HepG2 (cell line): ENCODE measurements around the gene HLA-DOA. TPM values are rescaled to one million over a fixed set of nuclear protein-coding genes. Genes with fewer than 3 reads are reported as not detected.

Experiments
- AKAP8 ChIP-seq: sonication (generic); formaldehyde crosslinking; IDR thresholded peaks from 2 replicates; pipeline ENCODE4 v1.5.1; 2020; ENCODE audit warnings: mild to moderate bottlenecking, missing genetic modification reagents
- ARNT ChIP-seq: fragments of 450-650 bp; IDR thresholded peaks from 2 replicates; pipeline ENCODE4 v1.6.1; 2017
- KDM4B ChIP-seq: sonication (generic); formaldehyde crosslinking; IDR thresholded peaks from 2 replicates; pipeline ENCODE4 v1.4.0; 2020; ENCODE audit warnings: missing genetic modification reagents
- MBNL3 ChIP-seq: fragments of 250-450 bp; sonication (Bioruptor Pico); conservative IDR thresholded peaks from 2 replicates; pipeline ENCODE4 v1.8.0; 2022; ENCODE audit warnings: mild to moderate bottlenecking, inconsistent platforms
- MLLT10 ChIP-seq: sonication (generic); formaldehyde crosslinking; IDR thresholded peaks from 2 replicates; pipeline ENCODE4 v1.4.0; 2020; ENCODE audit warnings: missing genetic modification reagents
- PHF8 ChIP-seq: sonication (generic); formaldehyde crosslinking; IDR thresholded peaks from 2 replicates; pipeline ENCODE4 v1.5.0; 2020; ENCODE audit warnings: missing genetic modification reagents
- RARA ChIP-seq: IDR thresholded peaks from 2 replicates; pipeline ENCODE4 v1.6.1; 2016; ENCODE audit warnings: missing genetic modification reagents, missing compliant biosample characterization
- RCOR2 ChIP-seq: IDR thresholded peaks from 2 replicates; pipeline ENCODE4 v1.6.1; 2016; ENCODE audit warnings: missing biosample characterization, missing genetic modification reagents
- STAT5B ChIP-seq: sonication (generic); formaldehyde crosslinking; IDR thresholded peaks from 2 replicates; pipeline ENCODE4 v1.4.0; 2020; ENCODE audit warnings: missing genetic modification reagents
- TAF1 ChIP-seq: sonication (generic); formaldehyde crosslinking; IDR thresholded peaks from 2 replicates; pipeline ENCODE4 v1.4.0; 2020; ENCODE audit warnings: missing genetic modification reagents
- ZBTB38 ChIP-seq: sonication (generic); formaldehyde crosslinking; IDR thresholded peaks from 2 replicates; pipeline ENCODE4 v1.5.1; 2020; ENCODE audit warnings: mild to moderate bottlenecking, missing genetic modification reagents
- ZNF205 ChIP-seq: IDR thresholded peaks from 2 replicates; pipeline ENCODE4 v1.6.1; 2018; ENCODE audit warnings: missing biosample characterization, missing genetic modification reagents
- ZNF232 ChIP-seq: sonication (generic); formaldehyde crosslinking; IDR thresholded peaks from 2 replicates; pipeline ENCODE4 v1.4.0; 2020; ENCODE audit warnings: missing genetic modification reagents, borderline replicate concordance
- ZNF550 ChIP-seq: sonication (generic); formaldehyde crosslinking; IDR thresholded peaks from 2 replicates; pipeline ENCODE4 v1.4.0; 2020; ENCODE audit warnings: mild to moderate bottlenecking, missing genetic modification reagents, borderline replicate concordance
- ZNF761 ChIP-seq: sonication (generic); formaldehyde crosslinking; conservative IDR thresholded peaks from 2 replicates; pipeline ENCODE4 v1.4.0; 2020; ENCODE audit warnings: mild to moderate bottlenecking, missing genetic modification reagents
- polyA plus RNA-seq, 8 experiments: library from polyadenylated mRNA; depleted of rRNA in 3 of 8; stranded (reverse) in 7 of 8; unstranded in 1 of 8; fragments of >200 nt; fragmentation: Illumina TruSeq in 4 of 8; extraction: Trizol in 4 of 8; gene quantifications; 2 replicates each; pipeline versions ENCODE4 v1.2.1 to v1.2.3, GENCODE V29; 2011 to 2016; ENCODE audit warnings: low read depth in 4 of 8, missing spikeins in 1 of 8, mixed read lengths in 1 of 8; ENCODE audit not compliant: insufficient read depth in 1 of 8
- total RNA-seq, 5 experiments: library from RNA; depleted of rRNA; stranded (reverse); fragments of >200 nt; fragmentation: Illumina TruSeq; extraction: Trizol; gene quantifications; 2 replicates each; pipeline ENCODE4 v1.2.3, GENCODE V29; 2016; ENCODE audit warnings: low read depth in 1 of 5
- TF ChIP-seq, protein P1 (sequence below): sonication (generic); formaldehyde crosslinking; IDR thresholded peaks from 2 replicates; pipeline ENCODE4 v1.4.0; 2020; ENCODE audit warnings: missing genetic modification reagents
- TF ChIP-seq, protein P2 (sequence below): sonication (generic); formaldehyde crosslinking; IDR thresholded peaks from 2 replicates; pipeline ENCODE4 v1.4.0; 2020; ENCODE audit warnings: mild to moderate bottlenecking, missing genetic modification reagents
- TF ChIP-seq, protein P3 (sequence below): sonication (generic); formaldehyde crosslinking; IDR thresholded peaks from 2 replicates; pipeline ENCODE4 v1.4.0; 2020; ENCODE audit warnings: missing genetic modification reagents
- TF ChIP-seq, protein P4 (sequence below): sonication (generic); formaldehyde crosslinking; IDR thresholded peaks from 2 replicates; pipeline ENCODE4 v1.4.0; 2020; ENCODE audit warnings: mild to moderate bottlenecking, missing genetic modification reagents
- TF ChIP-seq, protein P5 (sequence below): sonication (generic); formaldehyde crosslinking; IDR thresholded peaks from 2 replicates; pipeline ENCODE4 v1.5.1; 2020; ENCODE audit warnings: missing genetic modification reagents, mild to moderate bottlenecking, borderline replicate concordance
- TF ChIP-seq, protein P6 (sequence below): sonication (generic); formaldehyde crosslinking; IDR thresholded peaks from 2 replicates; pipeline ENCODE4 v1.9.0; 2021; ENCODE audit warnings: missing genetic modification reagents, borderline replicate concordance

HLA-DOA gene
- total and polyA plus RNA-seq, 2 of the 13 experiments (the other 11 are each of a cell fraction or from before 2014, with no cell fraction given), result 0.03 to 0.09 TPM

DNA sequence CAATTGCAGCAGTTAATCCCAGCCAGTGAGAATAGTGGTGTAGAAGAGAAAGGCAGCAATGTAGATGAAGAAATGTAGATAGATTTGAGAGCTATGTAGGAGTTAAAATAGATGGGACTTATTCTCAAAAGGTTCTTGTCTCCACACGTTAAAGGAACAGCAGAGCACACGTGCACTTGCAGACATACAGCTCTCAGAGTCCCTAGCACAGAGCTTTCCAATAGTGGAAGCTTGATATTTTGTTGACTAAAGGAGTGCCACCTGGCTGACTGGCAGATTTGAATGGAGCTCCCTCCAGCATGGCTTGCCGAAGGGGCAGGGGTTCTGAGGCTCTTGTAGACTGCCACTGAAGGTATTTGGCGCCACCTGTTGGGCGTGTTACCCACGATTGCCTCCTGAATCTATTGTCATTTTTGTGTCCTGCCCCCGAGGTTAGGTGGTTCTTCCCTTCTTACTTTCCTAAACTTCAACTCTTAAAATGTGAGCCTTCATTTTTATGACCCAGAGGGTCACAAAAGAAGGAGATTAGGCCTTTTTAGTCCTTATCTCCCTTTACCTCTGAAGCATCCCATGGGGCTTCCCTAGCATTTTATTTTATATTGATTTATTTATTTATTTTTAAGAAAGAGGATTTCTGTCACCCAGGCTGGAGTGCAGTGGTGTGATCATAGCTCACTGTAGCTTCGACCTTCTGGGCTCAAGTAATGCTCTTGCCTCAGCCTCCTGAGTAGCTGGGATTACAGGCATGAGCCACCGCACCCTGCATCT lies 24.6 kb downstream of the HLA-DOA start (continued):
- peak; percentile 16; the same call in 1 of the 2 replicates for TF ChIP-seq KDM4B (CRISPR knock-in tag)
- TF ChIP-seq, protein P1, sequence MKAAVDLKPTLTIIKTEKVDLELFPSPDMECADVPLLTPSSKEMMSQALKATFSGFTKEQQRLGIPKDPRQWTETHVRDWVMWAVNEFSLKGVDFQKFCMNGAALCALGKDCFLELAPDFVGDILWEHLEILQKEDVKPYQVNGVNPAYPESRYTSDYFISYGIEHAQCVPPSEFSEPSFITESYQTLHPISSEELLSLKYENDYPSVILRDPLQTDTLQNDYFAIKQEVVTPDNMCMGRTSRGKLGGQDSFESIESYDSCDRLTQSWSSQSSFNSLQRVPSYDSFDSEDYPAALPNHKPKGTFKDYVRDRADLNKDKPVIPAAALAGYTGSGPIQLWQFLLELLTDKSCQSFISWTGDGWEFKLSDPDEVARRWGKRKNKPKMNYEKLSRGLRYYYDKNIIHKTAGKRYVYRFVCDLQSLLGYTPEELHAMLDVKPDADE (CRISPR knock-in tag), result no peak
- TF ChIP-seq ZBTB38 (CRISPR knock-in tag), result no peak
- TF ChIP-seq MLLT10, result no peak
- TF ChIP-seq, protein P2, sequence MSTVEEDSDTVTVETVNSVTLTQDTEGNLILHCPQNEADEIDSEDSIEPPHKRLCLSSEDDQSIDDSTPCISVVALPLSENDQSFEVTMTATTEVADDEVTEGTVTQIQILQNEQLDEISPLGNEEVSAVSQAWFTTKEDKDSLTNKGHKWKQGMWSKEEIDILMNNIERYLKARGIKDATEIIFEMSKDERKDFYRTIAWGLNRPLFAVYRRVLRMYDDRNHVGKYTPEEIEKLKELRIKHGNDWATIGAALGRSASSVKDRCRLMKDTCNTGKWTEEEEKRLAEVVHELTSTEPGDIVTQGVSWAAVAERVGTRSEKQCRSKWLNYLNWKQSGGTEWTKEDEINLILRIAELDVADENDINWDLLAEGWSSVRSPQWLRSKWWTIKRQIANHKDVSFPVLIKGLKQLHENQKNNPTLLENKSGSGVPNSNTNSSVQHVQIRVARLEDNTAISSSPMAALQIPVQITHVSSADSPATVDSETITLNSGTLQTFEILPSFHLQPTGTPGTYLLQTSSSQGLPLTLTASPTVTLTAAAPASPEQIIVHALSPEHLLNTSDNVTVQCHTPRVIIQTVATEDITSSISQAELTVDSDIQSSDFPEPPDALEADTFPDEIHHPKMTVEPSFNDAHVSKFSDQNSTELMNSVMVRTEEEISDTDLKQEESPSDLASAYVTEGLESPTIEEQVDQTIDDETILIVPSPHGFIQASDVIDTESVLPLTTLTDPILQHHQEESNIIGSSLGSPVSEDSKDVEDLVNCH, result no peak
- no peak for TF ChIP-seq TAF1 (CRISPR knock-in tag)
- no peak for TF ChIP-seq ARNT
- TF ChIP-seq MBNL3 (CRISPR knock-in tag), result no peak
- TF ChIP-seq, protein P3, sequence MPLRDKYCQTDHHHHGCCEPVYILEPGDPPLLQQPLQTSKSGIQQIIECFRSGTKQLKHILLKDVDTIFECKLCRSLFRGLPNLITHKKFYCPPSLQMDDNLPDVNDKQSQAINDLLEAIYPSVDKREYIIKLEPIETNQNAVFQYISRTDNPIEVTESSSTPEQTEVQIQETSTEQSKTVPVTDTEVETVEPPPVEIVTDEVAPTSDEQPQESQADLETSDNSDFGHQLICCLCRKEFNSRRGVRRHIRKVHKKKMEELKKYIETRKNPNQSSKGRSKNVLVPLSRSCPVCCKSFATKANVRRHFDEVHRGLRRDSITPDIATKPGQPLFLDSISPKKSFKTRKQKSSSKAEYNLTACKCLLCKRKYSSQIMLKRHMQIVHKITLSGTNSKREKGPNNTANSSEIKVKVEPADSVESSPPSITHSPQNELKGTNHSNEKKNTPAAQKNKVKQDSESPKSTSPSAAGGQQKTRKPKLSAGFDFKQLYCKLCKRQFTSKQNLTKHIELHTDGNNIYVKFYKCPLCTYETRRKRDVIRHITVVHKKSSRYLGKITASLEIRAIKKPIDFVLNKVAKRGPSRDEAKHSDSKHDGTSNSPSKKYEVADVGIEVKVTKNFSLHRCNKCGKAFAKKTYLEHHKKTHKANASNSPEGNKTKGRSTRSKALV (CRISPR knock-in tag), result no peak
- TF ChIP-seq, protein P4, sequence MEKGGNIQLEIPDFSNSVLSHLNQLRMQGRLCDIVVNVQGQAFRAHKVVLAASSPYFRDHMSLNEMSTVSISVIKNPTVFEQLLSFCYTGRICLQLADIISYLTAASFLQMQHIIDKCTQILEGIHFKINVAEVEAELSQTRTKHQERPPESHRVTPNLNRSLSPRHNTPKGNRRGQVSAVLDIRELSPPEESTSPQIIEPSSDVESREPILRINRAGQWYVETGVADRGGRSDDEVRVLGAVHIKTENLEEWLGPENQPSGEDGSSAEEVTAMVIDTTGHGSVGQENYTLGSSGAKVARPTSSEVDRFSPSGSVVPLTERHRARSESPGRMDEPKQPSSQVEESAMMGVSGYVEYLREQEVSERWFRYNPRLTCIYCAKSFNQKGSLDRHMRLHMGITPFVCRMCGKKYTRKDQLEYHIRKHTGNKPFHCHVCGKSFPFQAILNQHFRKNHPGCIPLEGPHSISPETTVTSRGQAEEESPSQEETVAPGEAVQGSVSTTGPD (CRISPR knock-in tag), result no peak
- TF ChIP-seq RCOR2 (CRISPR knock-in tag), result no peak
- TF ChIP-seq, protein P5, sequence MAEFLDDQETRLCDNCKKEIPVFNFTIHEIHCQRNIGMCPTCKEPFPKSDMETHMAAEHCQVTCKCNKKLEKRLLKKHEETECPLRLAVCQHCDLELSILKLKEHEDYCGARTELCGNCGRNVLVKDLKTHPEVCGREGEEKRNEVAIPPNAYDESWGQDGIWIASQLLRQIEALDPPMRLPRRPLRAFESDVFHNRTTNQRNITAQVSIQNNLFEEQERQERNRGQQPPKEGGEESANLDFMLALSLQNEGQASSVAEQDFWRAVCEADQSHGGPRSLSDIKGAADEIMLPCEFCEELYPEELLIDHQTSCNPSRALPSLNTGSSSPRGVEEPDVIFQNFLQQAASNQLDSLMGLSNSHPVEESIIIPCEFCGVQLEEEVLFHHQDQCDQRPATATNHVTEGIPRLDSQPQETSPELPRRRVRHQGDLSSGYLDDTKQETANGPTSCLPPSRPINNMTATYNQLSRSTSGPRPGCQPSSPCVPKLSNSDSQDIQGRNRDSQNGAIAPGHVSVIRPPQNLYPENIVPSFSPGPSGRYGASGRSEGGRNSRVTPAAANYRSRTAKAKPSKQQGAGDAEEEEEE (CRISPR knock-in tag), result no peak
- no peak for TF ChIP-seq AKAP8 (CRISPR knock-in tag)
- TF ChIP-seq RARA (CRISPR knock-in tag), result no peak
- TF ChIP-seq ZNF761 (CRISPR knock-in tag), result no peak
- TF ChIP-seq ZNF550, result no peak
- no peak for TF ChIP-seq PHF8 (CRISPR knock-in tag)
- TF ChIP-seq STAT5B (CRISPR knock-in tag), result no peak
- TF ChIP-seq, protein P6, sequence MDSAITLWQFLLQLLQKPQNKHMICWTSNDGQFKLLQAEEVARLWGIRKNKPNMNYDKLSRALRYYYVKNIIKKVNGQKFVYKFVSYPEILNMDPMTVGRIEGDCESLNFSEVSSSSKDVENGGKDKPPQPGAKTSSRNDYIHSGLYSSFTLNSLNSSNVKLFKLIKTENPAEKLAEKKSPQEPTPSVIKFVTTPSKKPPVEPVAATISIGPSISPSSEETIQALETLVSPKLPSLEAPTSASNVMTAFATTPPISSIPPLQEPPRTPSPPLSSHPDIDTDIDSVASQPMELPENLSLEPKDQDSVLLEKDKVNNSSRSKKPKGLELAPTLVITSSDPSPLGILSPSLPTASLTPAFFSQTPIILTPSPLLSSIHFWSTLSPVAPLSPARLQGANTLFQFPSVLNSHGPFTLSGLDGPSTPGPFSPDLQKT (CRISPR knock-in tag), result no peak
- no peak for TF ChIP-seq ZNF205
- no peak for TF ChIP-seq ZNF232
